Measurements from ENCODE around the gene GLRA1.

The GLRA1 gene

GRCh38 chr5:151958111-151958510, 33.5 kb upstream of the GLRA1 start:
- no peak for TF ChIP-seq CTCF (IDR thresholded peaks at IDR 0.05; ENCODE audit: extremely low read depth, insufficient read depth, missing control alignments)
- in situ Hi-C loops (cut with MboI; ENCODE audit: low pct_unique_long_range_greater_than_20kb, low sequenced_read_pairs, unreplicated experiment): no loop called here

GRCh38 chr5:151956725-151957124, 32.1 kb upstream of the GLRA1 start:
- in situ Hi-C loops (cut with MboI; ENCODE audit: low pct_unique_long_range_greater_than_20kb, low sequenced_read_pairs, unreplicated experiment): no loop called here
- TF ChIP-seq CTCF (IDR thresholded peaks at IDR 0.05; ENCODE audit: extremely low read depth, insufficient read depth, missing control alignments): no peak
- DNase-seq (ENCODE audit: low spot score): no peak

More at GRCh38 chr5:151958111-151958510, 33.5 kb upstream of the GLRA1 start:
- DNase-seq (ENCODE audit: low spot score): no peak

- TF ChIP-seq CTCF (IDR thresholded peaks at IDR 0.05; ENCODE audit: extremely low read depth, insufficient read depth, missing control alignments): no peak
- no peak for DNase-seq (ENCODE audit: low spot score)
- in situ Hi-C loops (cut with MboI; ENCODE audit: low pct_unique_long_range_greater_than_20kb, low sequenced_read_pairs, unreplicated experiment): no loop called here
Observed at GRCh38 chr5:151954255-151954654, 29.6 kb upstream of the GLRA1 start.

DNA sequence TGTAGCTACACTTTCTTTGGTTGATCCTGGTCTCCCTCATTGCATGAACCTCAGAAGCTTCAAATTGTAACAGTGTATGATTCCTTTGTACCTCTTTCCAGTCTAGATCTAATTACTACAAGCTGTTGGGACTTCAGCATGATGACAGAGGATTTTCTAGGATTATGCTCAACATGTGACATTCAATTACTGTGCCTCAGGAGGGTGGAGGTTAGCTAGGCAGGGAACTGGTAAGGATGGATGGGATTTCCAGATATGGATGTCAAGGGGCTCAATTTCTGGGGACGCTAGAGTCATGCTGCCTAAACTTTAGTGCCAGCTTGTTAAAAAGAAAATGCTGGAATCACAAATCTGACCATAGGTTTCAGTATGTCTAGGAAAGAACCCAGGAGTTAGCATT, 29.2 kb upstream of the GLRA1 start:
- in situ Hi-C loops (cut with MboI; ENCODE audit: low pct_unique_long_range_greater_than_20kb, low sequenced_read_pairs, unreplicated experiment): no loop called here
- no peak for DNase-seq (ENCODE audit: low spot score)
- TF ChIP-seq CTCF (IDR thresholded peaks at IDR 0.05; ENCODE audit: extremely low read depth, insufficient read depth, missing control alignments): no peak

DNA sequence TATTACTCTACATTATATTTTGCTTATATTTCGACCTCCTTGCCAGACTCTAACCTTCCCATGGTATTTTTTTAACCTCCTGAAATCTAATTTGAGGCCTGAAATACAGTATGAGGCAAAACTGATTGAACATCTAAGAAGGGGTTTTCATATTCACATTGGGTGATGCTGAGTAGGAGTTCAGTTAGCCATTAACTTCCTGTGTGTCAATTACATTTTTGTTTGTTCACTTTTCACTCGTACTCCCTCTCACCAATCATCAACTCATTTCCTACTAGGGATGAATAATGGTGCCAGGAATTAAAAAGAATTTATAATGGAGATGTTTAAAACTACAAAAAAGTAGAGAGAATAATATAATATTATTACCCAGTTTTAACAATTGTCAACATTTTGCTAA, 27.6 kb upstream of the GLRA1 start:
- no peak for DNase-seq (ENCODE audit: low spot score)
- in situ Hi-C loops (cut with MboI; ENCODE audit: low pct_unique_long_range_greater_than_20kb, low sequenced_read_pairs, unreplicated experiment): no loop called here
- no peak for TF ChIP-seq CTCF (IDR thresholded peaks at IDR 0.05; ENCODE audit: extremely low read depth, insufficient read depth, missing control alignments)

DNA sequence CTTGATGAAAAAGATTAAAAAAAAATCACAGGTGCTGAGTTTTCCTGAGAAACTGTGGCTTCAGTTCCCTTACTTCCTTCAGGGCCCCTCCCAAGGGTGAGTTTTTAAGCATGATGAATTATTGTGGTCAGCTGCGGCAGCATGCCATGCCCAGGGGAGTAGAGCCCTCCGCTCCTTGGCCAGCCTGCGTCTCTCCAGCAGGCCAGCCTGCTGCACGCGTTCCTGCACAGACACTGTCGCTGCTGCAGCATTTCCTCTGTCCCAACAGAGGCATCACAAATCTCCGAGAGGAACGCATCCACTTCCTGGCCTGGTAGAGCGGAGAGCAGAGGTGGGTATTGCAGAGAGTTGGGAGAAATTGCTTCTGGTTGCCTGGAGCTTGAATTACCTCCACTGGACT, 26.1 kb upstream of the GLRA1 start:
- TF ChIP-seq CTCF (IDR thresholded peaks at IDR 0.05; ENCODE audit: extremely low read depth, insufficient read depth, missing control alignments): no peak
- in situ Hi-C loops (cut with MboI; ENCODE audit: low pct_unique_long_range_greater_than_20kb, low sequenced_read_pairs, unreplicated experiment): no loop called here
- DNase-seq (ENCODE audit: low spot score): no peak

All from GM13977 (cell line).